DND-41 (cell line): Measurements from ENCODE around the gene PCDH9.

Source experiments
- ATAC-seq: fragments of 200-7000 bp; cut with Tn5 transposase; 3 replicates; pipeline ENCODE4 v1.9.1; 2021; ENCODE audit warnings: low read depth; ENCODE audit not compliant: insufficient read depth
- DNase-seq: peaks from one replicate; pipeline ENCODE4 v3.0.0-alpha.2; 2020
- H2AFZ ChIP-seq: 2 replicates; pipeline ENCODE4 v1.6.0; 2012; ENCODE audit warnings: low read depth, low read length
- H3K27ac ChIP-seq: 2 replicates; pipeline ENCODE4 v1.5.1; 2012; ENCODE audit warnings: low read length, inconsistent platforms
- H3K27me3 ChIP-seq: fragments of 200-600 bp; sonication (generic); 2 replicates; pipeline ENCODE4 v1.6.0; 2012; ENCODE audit warnings: low read length, mild to moderate bottlenecking, inconsistent platforms; ENCODE audit not compliant: insufficient read depth, poor library complexity
- H3K36me3 ChIP-seq: 2 replicates; pipeline ENCODE4 v1.5.1; 2012; ENCODE audit warnings: low read length, inconsistent platforms; ENCODE audit not compliant: insufficient read depth
- H3K4me1 ChIP-seq: 2 replicates; pipeline ENCODE4 v1.5.1; 2012; ENCODE audit warnings: mild to moderate bottlenecking, low read length; ENCODE audit not compliant: insufficient read depth
- H3K4me2 ChIP-seq: 2 replicates; pipeline ENCODE4 v1.6.0; 2012; ENCODE audit warnings: mild to moderate bottlenecking, moderate library complexity, low read length, inconsistent platforms; ENCODE audit not compliant: insufficient read depth
- H3K4me3 ChIP-seq, 2 experiments: fragments of 200-600 bp in 1 of 2; shearing (Covaris generic) in 1 of 2; 2 replicates each; pipeline ENCODE4 v1.5.1; 2012 to 2016; ENCODE audit warnings: inconsistent platforms in 2 of 2, low read length in 2 of 2, mild to moderate bottlenecking in 2 of 2, low read depth in 1 of 2, moderate library complexity in 1 of 2
- H3K79me2 ChIP-seq: 2 replicates; pipeline ENCODE4 v1.6.0; 2012; ENCODE audit warnings: low read length, inconsistent platforms; ENCODE audit not compliant: insufficient read depth
- H3K9ac ChIP-seq: 2 replicates; pipeline ENCODE4 v1.6.0; 2012; ENCODE audit warnings: low read depth, mild to moderate bottlenecking, inconsistent platforms, low read length, moderate library complexity
- H3K9me3 ChIP-seq: 2 replicates; pipeline ENCODE4 v1.5.1; 2012; ENCODE audit warnings: low read length, moderate library complexity, mild to moderate bottlenecking, inconsistent platforms; ENCODE audit not compliant: insufficient read depth, severe bottlenecking
- H4K20me1 ChIP-seq: 2 replicates; pipeline ENCODE4 v1.6.0; 2012; ENCODE audit warnings: low read length; ENCODE audit not compliant: insufficient read depth
- EZH2 ChIP-seq: IDR thresholded peaks from 3 replicates; pipeline ENCODE4 v1.6.1; 2012; ENCODE audit warnings: borderline replicate concordance, low read depth, mild to moderate bottlenecking, moderate library complexity, low read length, inconsistent platforms; ENCODE audit not compliant: severe bottlenecking
- TF ChIP-seq, protein P1 (sequence below): IDR thresholded peaks from 2 replicates; pipeline ENCODE4 v1.5.1; 2012; ENCODE audit warnings: borderline replicate concordance, low read length, moderate library complexity, mild to moderate bottlenecking; ENCODE audit not compliant: poor library complexity, severe bottlenecking; ENCODE audit errors: extremely low read depth

PCDH9 gene

DNA sequence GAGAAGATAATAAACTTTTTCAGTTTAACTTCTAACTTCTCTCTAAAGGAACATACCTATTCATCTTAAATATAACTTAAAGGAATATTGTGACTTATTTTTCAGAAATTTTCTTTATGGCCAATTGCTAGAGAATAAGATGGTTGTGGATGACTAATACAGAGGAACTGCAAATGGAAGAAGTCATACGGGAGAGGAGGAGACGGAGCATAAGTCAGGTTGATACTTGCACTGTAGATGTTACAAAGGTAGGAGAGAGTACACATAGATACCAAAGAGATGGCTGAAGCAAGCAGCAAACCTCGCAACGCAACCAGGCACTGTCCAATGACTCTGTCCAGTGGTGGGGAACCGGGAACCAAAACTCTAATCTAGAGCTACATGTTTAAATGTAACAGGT is 963.4 kb downstream of the PCDH9 start:
- Histone ChIP-seq H3K9ac (no peak overlapping the region), H3K4me3 (no peak overlapping the region), H3K27ac (no peak overlapping the region), H3K79me2 (no peaks in the 10 kb centered on the region), H3K27me3 (no peaks in the 10 kb centered on the region), H3K36me3 (no peaks in the 10 kb centered on the region), H3K4me1 (no peaks in the 10 kb centered on the region), H3K4me2 (no peak overlapping the region), H2AFZ (peak overlapping the region; percentile 42; the same call in 1 of the 2 replicates), H3K9me3 (no peaks in the 10 kb centered on the region), H4K20me1 (no peaks in the 10 kb centered on the region)
- DNase-seq: no peak
- ATAC-seq: no peak
- TF ChIP-seq EZH2: no peak
- TF ChIP-seq, protein P1, sequence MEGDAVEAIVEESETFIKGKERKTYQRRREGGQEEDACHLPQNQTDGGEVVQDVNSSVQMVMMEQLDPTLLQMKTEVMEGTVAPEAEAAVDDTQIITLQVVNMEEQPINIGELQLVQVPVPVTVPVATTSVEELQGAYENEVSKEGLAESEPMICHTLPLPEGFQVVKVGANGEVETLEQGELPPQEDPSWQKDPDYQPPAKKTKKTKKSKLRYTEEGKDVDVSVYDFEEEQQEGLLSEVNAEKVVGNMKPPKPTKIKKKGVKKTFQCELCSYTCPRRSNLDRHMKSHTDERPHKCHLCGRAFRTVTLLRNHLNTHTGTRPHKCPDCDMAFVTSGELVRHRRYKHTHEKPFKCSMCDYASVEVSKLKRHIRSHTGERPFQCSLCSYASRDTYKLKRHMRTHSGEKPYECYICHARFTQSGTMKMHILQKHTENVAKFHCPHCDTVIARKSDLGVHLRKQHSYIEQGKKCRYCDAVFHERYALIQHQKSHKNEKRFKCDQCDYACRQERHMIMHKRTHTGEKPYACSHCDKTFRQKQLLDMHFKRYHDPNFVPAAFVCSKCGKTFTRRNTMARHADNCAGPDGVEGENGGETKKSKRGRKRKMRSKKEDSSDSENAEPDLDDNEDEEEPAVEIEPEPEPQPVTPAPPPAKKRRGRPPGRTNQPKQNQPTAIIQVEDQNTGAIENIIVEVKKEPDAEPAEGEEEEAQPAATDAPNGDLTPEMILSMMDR: no peak

DNA sequence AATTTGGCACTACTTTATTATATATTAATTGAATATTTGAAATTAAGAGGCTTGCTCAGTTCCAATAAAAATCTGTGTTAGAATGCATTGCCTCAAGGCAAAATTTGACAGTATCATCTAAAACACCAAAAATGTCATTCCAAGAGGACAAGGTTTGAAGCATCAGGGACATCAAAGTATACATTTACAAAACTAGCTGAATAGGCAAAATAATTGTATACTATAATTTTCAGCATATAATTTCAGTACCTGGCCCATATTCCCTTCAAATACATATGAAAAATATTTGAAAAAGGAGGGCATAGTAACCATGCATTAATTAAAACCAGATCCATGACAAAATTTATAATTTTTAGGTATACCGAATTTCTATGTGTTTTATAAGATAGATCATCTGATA is 963.8 kb downstream of the PCDH9 start:
- no peaks in the 10 kb centered on the region for H4K20me1 ChIP-seq
- ATAC-seq (no peak), DNase-seq (no peak)
- no peaks in the 10 kb centered on the region for H3K4me1 ChIP-seq
- H3K4me3 ChIP-seq: no peak overlapping the region
- H3K79me2 ChIP-seq: no peaks in the 10 kb centered on the region
- no peaks in the 10 kb centered on the region for H3K36me3 ChIP-seq
- no peak overlapping the region for H3K27ac ChIP-seq
- H3K4me2 ChIP-seq: no peak overlapping the region
- TF ChIP-seq, protein P1: no peak
- no peak for TF ChIP-seq EZH2
- H3K9ac ChIP-seq: no peak overlapping the region
- H3K27me3 ChIP-seq: no peaks in the 10 kb centered on the region
- H3K9me3 ChIP-seq: no peaks in the 10 kb centered on the region
- H2AFZ ChIP-seq: no peak overlapping the region

- Histone ChIP-seq H3K27me3 (no peaks in the 10 kb centered on the region), H3K9me3 (no peaks in the 10 kb centered on the region), H4K20me1 (no peaks in the 10 kb centered on the region), H3K9ac (no peak overlapping the region), H3K4me3 (no peak overlapping the region), H3K79me2 (no peaks in the 10 kb centered on the region), H3K27ac (no peak overlapping the region), H3K4me1 (no peaks in the 10 kb centered on the region), H2AFZ (no peak overlapping the region), H3K4me2 (no peak overlapping the region), H3K36me3 (no peaks in the 10 kb centered on the region)
- no peak for TF ChIP-seq EZH2
- TF ChIP-seq, protein P1: no peak
- ATAC-seq: no peak
- DNase-seq: no peak
These were observed 964.8 kb downstream of the PCDH9 start for GRCh38 chr13:66265371-66265770.

GRCh38 chr13:66264971-66265370 is 965.2 kb downstream of the PCDH9 start:
- H3K79me2 ChIP-seq: no peaks in the 10 kb centered on the region
- H3K9me3 ChIP-seq: no peaks in the 10 kb centered on the region
- ATAC-seq (no peak), DNase-seq (no peak)
- no peak overlapping the region for H3K4me2 ChIP-seq
- no peak overlapping the region for H3K4me3 ChIP-seq
- TF ChIP-seq, protein P1: no peak
- TF ChIP-seq EZH2: no peak
- H4K20me1 ChIP-seq: no peaks in the 10 kb centered on the region
- no peaks in the 10 kb centered on the region for H3K4me1 ChIP-seq
- H3K9ac ChIP-seq: no peak overlapping the region
- no peak overlapping the region for H3K27ac ChIP-seq
- no peak overlapping the region for H2AFZ ChIP-seq
- no peaks in the 10 kb centered on the region for H3K36me3 ChIP-seq
- no peaks in the 10 kb centered on the region for H3K27me3 ChIP-seq
